ENCODE data around the gene ELANE. TPM values are rescaled to one million over a fixed set of nuclear protein-coding genes. Genes with fewer than 3 reads are reported as not detected.
A peak's percentile ranks its signal among the peaks of the same experiment; 100 is the strongest.

Gene ELANE
- total and polyA plus RNA-seq, 9 of the 15 experiments (the other 6 are each of a cell fraction or from before 2014, with no cell fraction given), result not detected

DNA sequence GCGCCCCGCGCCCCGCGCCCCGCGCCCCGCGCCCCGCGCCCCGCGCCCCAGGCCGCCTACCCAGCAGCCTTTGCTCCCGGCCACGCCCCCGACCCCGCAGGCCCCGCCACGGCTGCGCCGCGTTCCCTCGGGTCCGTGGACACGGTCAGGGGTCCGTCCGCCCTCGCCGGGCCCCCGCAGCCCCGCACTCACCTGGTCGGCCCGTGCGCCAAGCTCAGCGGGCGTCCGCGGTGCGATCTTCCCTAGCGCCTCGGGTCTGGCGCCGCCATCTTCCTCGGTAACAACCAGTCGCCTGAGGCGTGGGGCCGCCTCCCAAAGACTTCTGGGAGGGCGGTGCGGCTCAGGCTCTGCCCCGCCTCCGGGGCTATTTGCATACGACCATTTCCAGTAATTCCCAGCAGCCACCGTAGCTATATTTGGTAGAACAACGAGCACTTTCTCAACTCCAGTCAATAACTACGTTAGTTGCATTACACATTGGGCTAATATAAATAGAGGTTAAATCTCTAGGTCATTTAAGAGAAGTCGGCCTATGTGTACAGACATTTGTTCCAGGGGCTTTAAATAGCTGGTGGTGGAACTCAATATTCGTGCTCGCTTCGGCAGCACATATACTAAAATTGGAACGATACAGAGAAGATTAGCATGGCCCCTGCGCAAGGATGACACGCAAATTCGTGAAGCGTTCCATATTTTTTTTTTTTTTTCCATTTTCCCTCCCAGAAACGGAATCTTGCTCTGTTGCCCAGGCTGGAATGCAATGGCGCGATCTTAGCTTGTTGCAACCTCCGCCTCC lies 41.0 kb downstream of the ELANE start, which contains the start of the genes MED16 and RNU6-9 (continued):
- TF ChIP-seq L3MBTL2 (IDR thresholded peaks at IDR 0.05) (peak; percentile 69), FOSL1 (tag; conservative IDR thresholded peaks at IDR 0.05) (0 out of 2 replicates have a peak, but pooled peaks have one; percentile 28), FIP1L1 (IDR thresholded peaks at IDR 0.05; ENCODE audit: low read depth, low read length, poor library complexity, severe bottlenecking) (peak; percentile 50), JUN (IDR thresholded peaks at IDR 0.05; ENCODE audit: borderline replicate concordance, low read depth, low read length) (no peak), JUN (CRISPR knock-in tag; IDR thresholded peaks at IDR 0.05; ENCODE audit: borderline replicate concordance) (peak; percentile 59; the same call in 1 of the 2 replicates), E2F8 (IDR thresholded peaks at IDR 0.05; ENCODE audit: low read depth, partially characterized antibody) (peak; percentile 17), POLR2A (conservative IDR thresholded peaks at IDR 0.05) (peak; percentile 80), PATZ1 (CRISPR knock-in tag; IDR thresholded peaks at IDR 0.05; ENCODE audit: borderline replicate concordance) (no peak), ZNF696 (CRISPR knock-in tag; conservative IDR thresholded peaks at IDR 0.05) (no peak), SRF (CRISPR knock-in tag; IDR thresholded peaks at IDR 0.05) (peak in 1 of 2 experiments; percentile 62; a peak in 1 of 4 replicates), NEUROD1 (IDR thresholded peaks at IDR 0.05; ENCODE audit: borderline replicate concordance, low read depth, low read length, partially characterized antibody) (peak; percentile 21), RCOR1 (IDR thresholded peaks at IDR 0.05; ENCODE audit: borderline replicate concordance in 1 of 2, low read depth in 2 of 2, low read length in 2 of 2) (peak in 1 of 2 experiments; percentile 31; a peak in 1 of 4 replicates), ZNF263 (CRISPR knock-in tag; IDR thresholded peaks at IDR 0.05; ENCODE audit: borderline replicate concordance) (peak; percentile 68; the same call in 1 of the 2 replicates), ATF3 (IDR thresholded peaks at IDR 0.05) (no peak), ATF3 (CRISPR knock-in tag; conservative IDR thresholded peaks at IDR 0.05) (0 out of 2 replicates have a peak, but pooled peaks have one; percentile 70), RB1 (IDR thresholded peaks at IDR 0.05; ENCODE audit: low read depth) (peak; percentile 83; the same call in 1 of the 2 replicates), KAT8 (IDR thresholded peaks at IDR 0.05; ENCODE audit: low read depth) (no peak)
- TF ChIP-seq, protein P1, sequence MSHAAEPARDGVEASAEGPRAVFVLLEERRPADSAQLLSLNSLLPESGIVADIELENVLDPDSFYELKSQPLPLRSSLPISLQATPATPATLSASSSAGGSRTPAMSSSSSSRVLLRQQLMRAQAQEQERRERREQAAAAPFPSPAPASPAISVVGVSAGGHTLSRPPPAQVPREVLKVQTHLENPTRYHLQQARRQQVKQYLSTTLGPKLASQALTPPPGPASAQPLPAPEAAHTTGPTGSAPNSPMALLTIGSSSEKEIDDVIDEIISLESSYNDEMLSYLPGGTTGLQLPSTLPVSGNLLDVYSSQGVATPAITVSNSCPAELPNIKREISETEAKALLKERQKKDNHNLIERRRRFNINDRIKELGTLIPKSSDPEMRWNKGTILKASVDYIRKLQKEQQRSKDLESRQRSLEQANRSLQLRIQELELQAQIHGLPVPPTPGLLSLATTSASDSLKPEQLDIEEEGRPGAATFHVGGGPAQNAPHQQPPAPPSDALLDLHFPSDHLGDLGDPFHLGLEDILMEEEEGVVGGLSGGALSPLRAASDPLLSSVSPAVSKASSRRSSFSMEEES (CRISPR knock-in tag; IDR thresholded peaks at IDR 0.05), result no peak
